Esophagus squamous epithelium (tissue), 5 donors: ENCODE measurements around the gene FABP6. TPM values are rescaled to one million over a fixed set of nuclear protein-coding genes. Genes with fewer than 3 reads are reported as not detected.
A peak's percentile ranks its signal among the peaks of the same experiment; 100 is the strongest.

Experiments
- DNase-seq: peaks from one replicate; lab custom pipeline; 2025; lab: John Stamatoyannopoulos, UW
- H3K27ac ChIP-seq, 4 donors: fragments of 200-600 bp; sonication (generic); one replicate each; pipeline ENCODE4 v1.5.1; 2016 to 2019; ENCODE audit warnings: mild to moderate bottlenecking in 1 of 4
- H3K27me3 ChIP-seq, 4 donors: fragments of 200-600 bp; sonication (generic); 1 replicate in 3 of 4; 2 replicates in 1 of 4; pipeline versions ENCODE4 v1.5.1 to v1.6.0; 2017 to 2021; ENCODE audit warnings: antibody characterized with exemption in 1 of 4
- H3K36me3 ChIP-seq, 3 donors: fragments of 200-600 bp; sonication (generic); one replicate each; pipeline ENCODE4 v1.5.1; 2016 to 2019
- H3K4me1 ChIP-seq, 3 donors: fragments of 200-600 bp; sonication (generic); one replicate each; pipeline ENCODE4 v1.5.1; 2017 to 2019
- H3K4me3 ChIP-seq, 4 donors: fragments of 200-600 bp; sonication (generic); 1 replicate in 3 of 4; 2 replicates in 1 of 4; pipeline ENCODE4 v1.5.1; 2016 to 2019; ENCODE audit warnings: mild to moderate bottlenecking in 2 of 4, moderate library complexity in 1 of 4
- H3K9me3 ChIP-seq, 3 donors: fragments of 200-600 bp; sonication (generic); one replicate each; pipeline ENCODE4 v1.5.1; 2016 to 2019
- POLR2A ChIP-seq, 4 donors: fragments of 450-650 bp; IDR thresholded peaks; one replicate each; pipeline ENCODE4 v1.6.1; 2017; ENCODE audit warnings: antibody characterized with exemption in 4 of 4, mild to moderate bottlenecking in 4 of 4, moderate library complexity in 3 of 4
- WGBS, 2 donors: methylation state at CpG; one replicate each; pipeline ENCODE4 v1.1.5; 2018; 5-methylcytosine and 5-hydroxymethylcytosine counted together
- intact Hi-C: fragments of 100-400 bp; cut with DNase I; formaldehyde crosslinking; loops from one replicate; pipeline ENCODE4 v1.15.0; 2022
- total RNA-seq, 4 donors: library from RNA; depleted of rRNA; stranded (reverse); fragments of >200 nt; gene quantifications; one replicate each; pipeline ENCODE4 v1.1.0, GENCODE V29; 2016
- TF ChIP-seq, protein P1 (sequence below), 6 experiments: fragments of 450-650 bp in 4 of 6; fragments of 200-600 bp in 2 of 6; sonication (generic) in 2 of 6; IDR thresholded peaks; one replicate each; pipeline ENCODE4 v1.5.1; 2016 to 2019; ENCODE audit warnings: antibody characterized with exemption in 6 of 6, mild to moderate bottlenecking in 4 of 6, moderate library complexity in 4 of 6
- donor health status: DM: yes; HTN: yes; CAD: no.

The FABP6 gene
- total RNA-seq, 4 donors from 2014 or later: 7.2 TPM; not detected in 3

DNA sequence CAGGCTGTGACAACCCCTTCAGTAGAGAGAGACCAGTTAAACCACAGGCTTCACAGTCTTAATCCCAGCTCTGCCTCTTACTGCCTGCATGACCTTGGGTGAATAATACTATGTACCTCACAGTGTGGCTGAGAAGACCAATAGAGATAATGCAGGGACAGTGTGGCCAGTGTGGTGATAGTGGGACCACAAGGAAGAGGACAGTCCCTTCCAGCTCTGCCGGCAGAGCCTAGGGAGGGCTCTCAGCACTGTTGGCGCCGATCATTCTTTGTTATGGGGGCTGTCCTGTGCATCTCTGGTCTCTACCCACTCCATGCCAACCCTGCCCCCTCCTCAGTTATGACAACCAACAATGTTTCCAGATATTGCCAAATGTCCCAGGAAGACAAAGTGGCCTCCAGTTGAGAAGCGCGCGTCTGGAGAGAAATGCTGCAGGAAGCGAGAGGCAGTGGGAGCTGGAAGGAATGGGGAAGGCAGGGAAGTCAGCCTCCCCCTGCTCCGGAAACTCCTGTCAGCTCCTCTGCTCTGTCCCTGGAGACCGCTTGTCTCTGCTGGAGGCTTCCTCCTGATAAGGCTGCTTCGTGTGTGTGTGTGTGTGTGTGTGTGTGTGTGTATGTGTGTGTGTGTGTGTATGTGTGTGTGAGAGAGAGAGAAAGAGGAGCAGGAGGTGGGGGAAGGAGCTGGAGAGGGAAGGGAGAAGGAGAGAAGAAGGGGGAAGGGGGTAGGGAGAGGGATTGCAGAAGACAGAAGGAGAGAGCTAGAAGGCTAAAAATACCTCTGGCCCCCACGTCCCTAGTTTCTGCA, 31.8 kb upstream of the FABP6 start:
- Histone ChIP-seq H3K4me1 (peaks cover 4 to 16% (median 9%) of the 10 kb centered on the region in 3 donors), H3K9me3 (no peaks in the 10 kb centered on the region), H3K4me3 (no peak overlapping the region), H3K27ac (no peak overlapping the region), H3K36me3 (no peaks in the 10 kb centered on the region), H3K27me3 (no peaks in the 10 kb centered on the region)
- DNase-seq: no peak
- intact Hi-C loops: loop anchor here (2.0 to 10.0 kb wide), 2 partner anchors 149 to 173 kb away; no protein-coding TSS in a partner anchor
- 48 to 54% methylated on average over 8 of the region's 11 CpGs for WGBS, 2 donors
- TF ChIP-seq, protein P1, sequence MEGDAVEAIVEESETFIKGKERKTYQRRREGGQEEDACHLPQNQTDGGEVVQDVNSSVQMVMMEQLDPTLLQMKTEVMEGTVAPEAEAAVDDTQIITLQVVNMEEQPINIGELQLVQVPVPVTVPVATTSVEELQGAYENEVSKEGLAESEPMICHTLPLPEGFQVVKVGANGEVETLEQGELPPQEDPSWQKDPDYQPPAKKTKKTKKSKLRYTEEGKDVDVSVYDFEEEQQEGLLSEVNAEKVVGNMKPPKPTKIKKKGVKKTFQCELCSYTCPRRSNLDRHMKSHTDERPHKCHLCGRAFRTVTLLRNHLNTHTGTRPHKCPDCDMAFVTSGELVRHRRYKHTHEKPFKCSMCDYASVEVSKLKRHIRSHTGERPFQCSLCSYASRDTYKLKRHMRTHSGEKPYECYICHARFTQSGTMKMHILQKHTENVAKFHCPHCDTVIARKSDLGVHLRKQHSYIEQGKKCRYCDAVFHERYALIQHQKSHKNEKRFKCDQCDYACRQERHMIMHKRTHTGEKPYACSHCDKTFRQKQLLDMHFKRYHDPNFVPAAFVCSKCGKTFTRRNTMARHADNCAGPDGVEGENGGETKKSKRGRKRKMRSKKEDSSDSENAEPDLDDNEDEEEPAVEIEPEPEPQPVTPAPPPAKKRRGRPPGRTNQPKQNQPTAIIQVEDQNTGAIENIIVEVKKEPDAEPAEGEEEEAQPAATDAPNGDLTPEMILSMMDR (IDR thresholded peaks at IDR 0.05): no peak
- no peak for TF ChIP-seq POLR2A (IDR thresholded peaks at IDR 0.05)

DNA sequence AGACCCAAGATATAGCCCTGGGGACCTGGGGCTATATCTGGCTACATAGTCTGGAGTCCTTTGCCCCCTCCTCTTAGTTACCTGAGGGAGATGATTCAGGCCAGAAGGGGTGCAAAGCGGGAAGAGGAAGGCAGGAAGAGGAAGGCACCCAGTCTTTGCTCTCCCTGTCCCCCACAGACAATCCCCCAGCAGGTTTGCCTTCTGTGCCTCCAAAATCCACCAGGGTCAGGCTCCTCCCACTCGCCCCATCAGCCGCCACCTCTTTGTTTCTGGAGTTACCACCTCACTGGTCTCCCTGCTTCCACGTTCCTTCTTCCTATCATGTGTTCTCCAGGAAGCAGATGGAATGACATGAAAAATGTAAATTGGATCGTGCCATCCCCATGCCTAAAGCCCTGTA, 31.2 kb upstream of the FABP6 start:
- H3K9me3 ChIP-seq: no peaks in the 10 kb centered on the region
- H3K4me3 ChIP-seq: no peak overlapping the region
- TF ChIP-seq, protein P1 (IDR thresholded peaks at IDR 0.05): no peak
- TF ChIP-seq POLR2A (IDR thresholded peaks at IDR 0.05): no peak
- no peak for DNase-seq
- no peaks in the 10 kb centered on the region for H3K36me3 ChIP-seq
- intact Hi-C loops: loop anchor here (2.0 to 10.0 kb wide), 2 partner anchors 149 to 173 kb away; no protein-coding TSS in a partner anchor
- H3K27ac ChIP-seq: no peak overlapping the region
- whole genome bisulfite sequencing, 2 donors: 56 to 57% methylated on average over 5 of the region's 5 CpGs
- H3K4me1 ChIP-seq: peaks cover 4 to 16% (median 9%) of the 10 kb centered on the region in 3 donors
- H3K27me3 ChIP-seq: no peaks in the 10 kb centered on the region

DNA sequence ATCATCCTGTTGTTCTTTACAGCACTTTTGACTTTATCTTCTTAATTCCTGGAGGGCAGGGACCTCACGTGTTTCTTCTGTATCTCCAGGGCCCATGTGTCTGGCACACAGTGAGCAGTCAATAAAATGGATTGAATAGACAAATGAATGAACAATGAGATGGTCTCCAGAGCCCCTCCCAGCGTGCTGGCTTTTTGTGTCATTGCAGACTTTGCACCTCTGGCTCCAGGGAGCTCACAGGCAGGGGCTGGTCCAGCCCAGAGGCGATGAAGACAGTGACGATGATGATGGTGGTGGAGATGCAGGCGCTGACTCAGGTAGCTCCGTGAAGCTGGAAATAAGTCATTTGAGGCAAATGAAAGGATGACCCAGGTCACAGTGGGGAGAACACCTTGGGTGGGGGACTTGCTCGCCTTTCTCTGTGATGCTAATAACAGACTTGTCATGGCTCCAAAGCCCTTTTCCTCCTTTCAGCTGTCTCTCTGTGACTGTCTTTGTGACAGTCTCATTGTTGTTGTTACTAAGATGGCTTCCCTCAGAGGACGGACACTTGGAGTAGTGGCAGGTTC, 30.4 kb upstream of the FABP6 start:
- peaks cover 4 to 16% (median 9%) of the 10 kb centered on the region in 3 donors for H3K4me1 ChIP-seq
- TF ChIP-seq, protein P1 (IDR thresholded peaks at IDR 0.05): no peak
- no peak for TF ChIP-seq POLR2A (IDR thresholded peaks at IDR 0.05)
- intact Hi-C loops: loop anchor here (2.0 to 10.0 kb wide), 2 partner anchors 148 to 174 kb away; no protein-coding TSS in a partner anchor
- no peaks in the 10 kb centered on the region for H3K27me3 ChIP-seq
- no peak overlapping the region for H3K27ac ChIP-seq
- WGBS, 2 donors: 37 to 53% methylated on average over 7 to 8 of the region's 8 CpGs
- H3K36me3 ChIP-seq: no peaks in the 10 kb centered on the region
- DNase-seq: no peak
- H3K4me3 ChIP-seq: peak overlapping the region in 2 of 4 donors; percentile 45 to 63
- H3K9me3 ChIP-seq: no peaks in the 10 kb centered on the region

DNA sequence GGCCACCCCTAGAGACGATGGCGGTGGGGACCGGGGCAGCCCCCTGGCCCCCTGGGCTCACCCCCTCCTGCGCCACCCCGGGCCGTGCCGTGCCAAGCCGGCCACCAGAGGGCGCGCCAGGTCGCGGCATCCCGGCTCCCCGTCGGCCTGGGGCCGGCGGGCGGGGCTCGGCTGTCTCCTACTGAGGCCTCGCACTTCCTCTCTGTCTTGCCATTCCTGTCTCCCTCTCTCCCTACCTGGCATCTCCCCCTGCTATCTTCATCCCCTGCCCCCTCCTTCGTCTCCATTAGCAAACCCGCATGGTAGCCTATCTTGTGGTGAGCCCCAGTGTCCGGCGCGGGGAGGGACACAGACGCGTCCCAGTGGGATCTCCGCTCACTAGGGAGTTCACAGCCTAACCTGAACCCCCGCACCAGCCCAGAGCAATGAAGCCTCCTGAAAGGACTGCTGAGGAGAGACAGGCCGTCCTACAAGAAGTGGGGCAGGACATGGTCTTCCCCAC, 29.8 kb upstream of the FABP6 start:
- WGBS, 2 donors: 1% methylated on average over 16 of the region's 30 CpGs; no CpG with 5 or more reads in 1 of the 2 donors
- intact Hi-C loops: loop anchor here (2.0 to 10.0 kb wide), 2 partner anchors 147 to 175 kb away; no protein-coding TSS in a partner anchor
- H3K9me3 ChIP-seq: no peaks in the 10 kb centered on the region

More for the DNA sequence above, 29.8 kb upstream of the FABP6 start:
- TF ChIP-seq, protein P1 (IDR thresholded peaks at IDR 0.05): peak; percentile 83 to 96 (median 94)
- TF ChIP-seq POLR2A (IDR thresholded peaks at IDR 0.05): no peak
- Histone ChIP-seq H3K36me3 (no peaks in the 10 kb centered on the region), H3K27ac (peak overlapping the region in 1 of 4 donors; percentile 52), H3K4me3 (peak overlapping the region; percentile 2 to 63 (median 45)), H3K27me3 (no peaks in the 10 kb centered on the region), H3K4me1 (peaks cover 4 to 16% (median 9%) of the 10 kb centered on the region in 3 donors)
- DNase-seq: peak; percentile 12
